GM12874 (cell line): ENCODE results near the gene AMPD3.
A peak's percentile ranks its signal among the peaks of the same experiment; 100 is the strongest.

Experiments
- CTCF ChIP-seq: IDR thresholded peaks from 2 replicates; pipeline ENCODE4 v1.5.1; 2011; ENCODE audit warnings: low read depth, mild to moderate bottlenecking, control low read depth, low read length, moderate library complexity; ENCODE audit not compliant: insufficient read depth

The AMPD3 gene

GRCh38 chr11:10410844-10411200, 44.2 kb upstream of the AMPD3 start:
- no peak for TF ChIP-seq CTCF

- no peak for TF ChIP-seq CTCF
Measured at GRCh38 chr11:10412266-10412665, 42.8 kb upstream of the AMPD3 start.

GRCh38 chr11:10413268-10413667, 41.8 kb upstream of the AMPD3 start:
- TF ChIP-seq CTCF, result peak; percentile 52

- no peak for TF ChIP-seq CTCF
Measured at GRCh38 chr11:10414181-10414580, 40.9 kb upstream of the AMPD3 start.

- no peak for TF ChIP-seq CTCF
Measured at GRCh38 chr11:10414659-10415058, 40.4 kb upstream of the AMPD3 start.

GRCh38 chr11:10415817-10416392, 39.2 kb upstream of the AMPD3 start:
- TF ChIP-seq CTCF, result peak; percentile 15; the same call in 1 of the 2 replicates

GRCh38 chr11:10418259-10418949, 36.7 kb upstream of the AMPD3 start:
- TF ChIP-seq CTCF, result no peak
